ENCODE measurements around the gene TSPYL4. TPM values are rescaled to one million over a fixed set of nuclear protein-coding genes. Genes with fewer than 3 reads are reported as not detected.

TSPYL4 gene
- polyA plus RNA-seq, 3 donors: 1.8 to 3.6 (median 2.2) TPM

GRCh38 chr6:116265041-116265829, 11.4 kb upstream of the TSPYL4 start:
- Histone ChIP-seq H3K27me3 (ENCODE audit: control insufficient read depth in 2 of 2, insufficient read depth in 2 of 2, low read length in 2 of 2) (no peaks in the 10 kb centered on the region), H3K36me3 (replicated peaks in 1 of 2; ENCODE audit: control insufficient read depth in 1 of 2, insufficient read depth in 2 of 2, low read length in 2 of 2) (no peaks in the 10 kb centered on the region), H3K9ac (ENCODE audit: insufficient read depth, low read length, poor library complexity, severe bottlenecking) (no peak overlapping the region), H3K27ac (ENCODE audit: low read depth in 1 of 2, low read length in 2 of 2) (no peak overlapping the region), H4K20me1 (ENCODE audit: insufficient read depth, low read length) (no peaks in the 10 kb centered on the region), H3K4me1 (ENCODE audit: control insufficient read depth in 1 of 2, insufficient read depth in 2 of 2, low read length in 2 of 2) (no peaks in the 10 kb centered on the region), H2AFZ (ENCODE audit: insufficient read depth, low read depth, low read length, poor library complexity, severe bottlenecking) (no peak overlapping the region), H3K4me3 (replicated peaks in 1 of 3; ENCODE audit: low read depth in 2 of 3, low read length in 3 of 3) (no peak overlapping the region), H3K9me3 (replicated peaks in 1 of 2; ENCODE audit: control insufficient read depth in 1 of 2, insufficient read depth in 1 of 2, low read length in 2 of 2) (no peaks in the 10 kb centered on the region), H3K4me2 (replicated peaks; ENCODE audit: extremely low read depth, low read length, poor library complexity, severe bottlenecking) (no peak overlapping the region), H3K79me2 (ENCODE audit: insufficient read depth, low read length) (no peaks in the 10 kb centered on the region)
- Mint-ChIP-seq H3K9me3 (peaks cover 0 to 11% (median 5%) of the 10 kb centered on the region in 7 donors), H3K4me3 (no peak overlapping the region), H3K4me1 (peaks cover 3% of the 10 kb centered on the region), H3K36me3 (peaks cover 0 to 13% of the 10 kb centered on the region in 2 donors), H3K27ac (peak overlapping the region in 1 of 7 donors; percentile 28), H3K27me3 (ENCODE audit: low read depth in 3 of 3) (no peaks in the 10 kb centered on the region)
- TF ChIP-seq CTCF (IDR thresholded peaks at IDR 0.05): no peak
- no peak for DNase-seq
- intact Hi-C loops (cut with micrococcal nuclease): no loop called here
- 91% methylated on average over 4 of the region's 4 CpGs for WGBS (ENCODE audit: insufficient coverage)

GRCh38 chr6:116263353-116263752, 9.5 kb upstream of the TSPYL4 start:
- H3K9me3 Mint-ChIP-seq: peaks cover 0 to 11% (median 5%) of the 10 kb centered on the region in 7 donors
- no peak overlapping the region for H3K27ac Mint-ChIP-seq
- H3K36me3 Mint-ChIP-seq: peaks cover 0 to 11% of the 10 kb centered on the region in 2 donors
- TF ChIP-seq CTCF (IDR thresholded peaks at IDR 0.05): no peak
- no peaks in the 10 kb centered on the region for H3K79me2 ChIP-seq (ENCODE audit: insufficient read depth, low read length)
- H3K4me1 Mint-ChIP-seq: no peaks in the 10 kb centered on the region
- H3K4me3 Mint-ChIP-seq: no peak overlapping the region
- H3K27me3 ChIP-seq (ENCODE audit: control insufficient read depth in 2 of 2, insufficient read depth in 2 of 2, low read length in 2 of 2): no peaks in the 10 kb centered on the region
- H4K20me1 ChIP-seq (ENCODE audit: insufficient read depth, low read length): no peaks in the 10 kb centered on the region
- H3K4me3 ChIP-seq (replicated peaks in 1 of 3; ENCODE audit: low read depth in 2 of 3, low read length in 3 of 3): no peak overlapping the region
- intact Hi-C loops (cut with micrococcal nuclease): no loop called here
- no peak overlapping the region for H3K27ac ChIP-seq (ENCODE audit: low read depth in 1 of 2, low read length in 2 of 2)
- H3K4me2 ChIP-seq (replicated peaks; ENCODE audit: extremely low read depth, low read length, poor library complexity, severe bottlenecking): no peak overlapping the region
- no peaks in the 10 kb centered on the region for H3K27me3 Mint-ChIP-seq (ENCODE audit: low read depth in 3 of 3)
- no peaks in the 10 kb centered on the region for H3K9me3 ChIP-seq (replicated peaks in 1 of 2; ENCODE audit: control insufficient read depth in 1 of 2, insufficient read depth in 1 of 2, low read length in 2 of 2)
- DNase-seq: no peak
- H2AFZ ChIP-seq (ENCODE audit: insufficient read depth, low read depth, low read length, poor library complexity, severe bottlenecking): no peak overlapping the region
- WGBS (ENCODE audit: insufficient coverage): no CpG with 5 or more reads among the region's 1 CpG
- H3K36me3 ChIP-seq (replicated peaks in 1 of 2; ENCODE audit: control insufficient read depth in 1 of 2, insufficient read depth in 2 of 2, low read length in 2 of 2): no peaks in the 10 kb centered on the region
- H3K4me1 ChIP-seq (ENCODE audit: control insufficient read depth in 1 of 2, insufficient read depth in 2 of 2, low read length in 2 of 2): no peaks in the 10 kb centered on the region
- no peak overlapping the region for H3K9ac ChIP-seq (ENCODE audit: insufficient read depth, low read length, poor library complexity, severe bottlenecking)

Measured in CD14-positive monocyte (primary cell).